IMR-90 (cell line): ENCODE results near the gene DUS1L. TPM values are rescaled to one million over a fixed set of nuclear protein-coding genes. Genes with fewer than 3 reads are reported as not detected.

ENCODE experiments used
- ATAC-seq: fragments of 200-7000 bp; cut with Tn5 transposase; 2 replicates; pipeline ENCODE4 v1.9.1; 2020; ENCODE audit warnings: low read depth, mild to moderate bottlenecking, moderate library complexity
- BruUV-seq: library from RNA; stranded (reverse); fragments of 400-500 nt; replicated peaks from 2 replicates; lab custom pipeline; 2021; lab: Mats Ljungman, UMichigan
- CTCF ChIA-PET: fragments of 300-600 bp; formaldehyde crosslinking; extraction: SDS; loops from one replicate; lab custom pipeline; 2021; ENCODE audit warnings: antibody characterized with exemption; lab: Yijun Ruan, JAX
- POLR2A ChIA-PET: fragments of 300-600 bp; sonication (Branson Sonifier 250); formaldehyde crosslinking; loops from one replicate; lab custom pipeline; 2022; ENCODE audit warnings: antibody characterized with exemption; ENCODE audit not compliant: unreplicated experiment; lab: Charles Lee
- DNase-seq: peaks from one replicate; pipeline ENCODE4 v3.0.0; 2013
- H2AFZ ChIP-seq: replicated peaks from 2 replicates; pipeline ENCODE3; 2013; ENCODE audit warnings: low read length, mild to moderate bottlenecking; ENCODE audit not compliant: poor library complexity
- H2AK5ac ChIP-seq: 2 replicates; pipeline ENCODE4 v1.6.1; 2013; ENCODE audit warnings: low read depth, low read length, inconsistent platforms
- H2AK9ac ChIP-seq: replicated peaks from 2 replicates; pipeline ENCODE3; 2013; ENCODE audit warnings: mild to moderate bottlenecking, low read depth, low read length, moderate library complexity; ENCODE audit not compliant: poor library complexity
- H2BK120ac ChIP-seq: 2 replicates; pipeline ENCODE4 v1.6.1; 2013; ENCODE audit warnings: low read depth, low read length, inconsistent platforms
- H2BK15ac ChIP-seq: 3 replicates; pipeline ENCODE4 v1.6.1; 2013; ENCODE audit warnings: low read depth, low read length, inconsistent platforms
- H2BK20ac ChIP-seq: 2 replicates; pipeline ENCODE4 v1.6.1; 2013; ENCODE audit warnings: low read depth, mild to moderate bottlenecking, inconsistent platforms, low read length, moderate library complexity
- H2BK5ac ChIP-seq: 2 replicates; pipeline ENCODE4 v1.6.1; 2013; ENCODE audit warnings: mild to moderate bottlenecking, low read depth, low read length, inconsistent platforms; ENCODE audit not compliant: poor library complexity, severe bottlenecking
- H3K14ac ChIP-seq: replicated peaks from 2 replicates; pipeline ENCODE4 v1.6.1; 2013; ENCODE audit warnings: low read depth, low read length, inconsistent platforms
- H3K18ac ChIP-seq: 2 replicates; pipeline ENCODE4 v1.6.1; 2013; ENCODE audit warnings: low read depth, low read length, control low read depth
- H3K23ac ChIP-seq: 2 replicates; pipeline ENCODE4 v1.6.1; 2013; ENCODE audit warnings: low read depth, low read length, inconsistent platforms
- H3K27ac ChIP-seq: 2 replicates; pipeline ENCODE4 v1.5.1; 2013; ENCODE audit warnings: mild to moderate bottlenecking, control low read depth, low read length; ENCODE audit not compliant: insufficient read depth
- H3K27me3 ChIP-seq: 2 replicates; pipeline ENCODE4 v1.6.1; 2013; ENCODE audit warnings: low read length; ENCODE audit not compliant: control insufficient read depth, insufficient read depth
- H3K36me3 ChIP-seq: 2 replicates; pipeline ENCODE4 v1.6.1; 2013; ENCODE audit warnings: low read length, mixed read lengths; ENCODE audit not compliant: control insufficient read depth, insufficient read depth
- H3K4ac ChIP-seq: 2 replicates; pipeline ENCODE4 v1.6.1; 2013; ENCODE audit warnings: low read depth, low read length, inconsistent platforms
- H3K4me1 ChIP-seq: 2 replicates; pipeline ENCODE4 v1.6.1; 2013; ENCODE audit warnings: low read length, mixed read lengths; ENCODE audit not compliant: control insufficient read depth, insufficient read depth
- H3K4me2 ChIP-seq: 2 replicates; pipeline ENCODE4 v1.6.1; 2013; ENCODE audit warnings: low read depth, mild to moderate bottlenecking, control low read depth, low read length, moderate library complexity
- H3K4me3 ChIP-seq: 2 replicates; pipeline ENCODE4 v1.5.1; 2013; ENCODE audit warnings: low read depth, mild to moderate bottlenecking, control low read depth, low read length, moderate library complexity; ENCODE audit not compliant: insufficient read depth
- H3K56ac ChIP-seq: 2 replicates; pipeline ENCODE4 v1.6.1; 2013; ENCODE audit warnings: low read length, inconsistent platforms; ENCODE audit not compliant: insufficient read depth; ENCODE audit errors: extremely low read depth
- H3K79me1 ChIP-seq, 2 experiments: 2 replicates each; pipeline ENCODE4 v1.6.1; 2013; ENCODE audit warnings: low read length in 2 of 2, inconsistent platforms in 1 of 2, low read depth in 1 of 2
- H3K9ac ChIP-seq: 2 replicates; pipeline ENCODE4 v1.6.1; 2013; ENCODE audit warnings: low read depth, low read length, control low read depth
- H3K9me1 ChIP-seq: 2 replicates; pipeline ENCODE4 v1.6.1; 2013; ENCODE audit warnings: low read length, inconsistent platforms; ENCODE audit not compliant: insufficient read depth
- H3K9me3 ChIP-seq: 2 replicates; pipeline ENCODE4 v1.6.1; 2013; ENCODE audit warnings: low read length; ENCODE audit not compliant: control insufficient read depth, insufficient read depth
- H4K20me1 ChIP-seq: 2 replicates; pipeline ENCODE4 v1.6.1; 2013; ENCODE audit warnings: low read length, inconsistent platforms; ENCODE audit not compliant: insufficient read depth
- H4K5ac ChIP-seq: 2 replicates; pipeline ENCODE4 v1.6.1; 2013; ENCODE audit warnings: mild to moderate bottlenecking, low read depth, low read length, control low read depth
- H4K8ac ChIP-seq, 2 experiments: 2 replicates each; pipeline ENCODE4 v1.6.1; 2013; ENCODE audit warnings: low read depth in 2 of 2, low read length in 2 of 2, control low read depth in 1 of 2, inconsistent platforms in 1 of 2
- H4K91ac ChIP-seq: 2 replicates; pipeline ENCODE4 v1.6.1; 2013; ENCODE audit warnings: low read depth, low read length, inconsistent platforms; ENCODE audit not compliant: insufficient read depth
- BHLHE40 ChIP-seq: fragments of 150-350 bp; IDR thresholded peaks from 2 replicates; pipeline ENCODE4 v1.6.1; 2016; ENCODE audit warnings: mild to moderate bottlenecking, low read depth, low read length
- CEBPB ChIP-seq: IDR thresholded peaks from 2 replicates; pipeline ENCODE4 v1.6.1; 2012; ENCODE audit warnings: low read depth, low read length, improper control_type of control experiment
- CHD1 ChIP-seq: IDR thresholded peaks from 2 replicates; pipeline ENCODE4 v1.6.1; 2012; ENCODE audit warnings: low read depth, low read length, improper control_type of control experiment
- CTCF ChIP-seq: conservative IDR thresholded peaks from 2 replicates; pipeline ENCODE4 v1.5.1; 2012; ENCODE audit warnings: mild to moderate bottlenecking, low read depth, low read length, improper control_type of control experiment
- ELK1 ChIP-seq: fragments of 150-350 bp; IDR thresholded peaks from 2 replicates; pipeline ENCODE4 v1.6.1; 2016; ENCODE audit warnings: low read depth, mild to moderate bottlenecking, low read length, moderate library complexity, borderline replicate concordance
- FOS ChIP-seq: fragments of 150-350 bp; IDR thresholded peaks from 2 replicates; pipeline ENCODE4 v1.6.1; 2016; ENCODE audit warnings: low read depth, low read length
- MAZ ChIP-seq: IDR thresholded peaks from 2 replicates; pipeline ENCODE4 v1.6.1; 2012; ENCODE audit warnings: low read depth, mild to moderate bottlenecking, low read length, improper control_type of control experiment, moderate library complexity, borderline replicate concordance
- MXI1 ChIP-seq: IDR thresholded peaks from 2 replicates; pipeline ENCODE4 v1.6.1; 2012; ENCODE audit warnings: low read depth, mild to moderate bottlenecking, low read length, moderate library complexity, borderline replicate concordance
- NFE2L2 ChIP-seq: fragments of 150-350 bp; IDR thresholded peaks from 2 replicates; pipeline ENCODE4 v1.6.1; 2016; ENCODE audit warnings: low read depth, mild to moderate bottlenecking, low read length
- POLR2A ChIP-seq: IDR thresholded peaks from 2 replicates; pipeline ENCODE4 v1.6.1; 2012; ENCODE audit warnings: mild to moderate bottlenecking, low read depth, low read length
- RAD21 ChIP-seq: IDR thresholded peaks from 2 replicates; pipeline ENCODE4 v1.6.1; 2012; ENCODE audit warnings: low read length, improper control_type of control experiment
- RCOR1 ChIP-seq: IDR thresholded peaks from 2 replicates; pipeline ENCODE4 v1.6.1; 2012; ENCODE audit warnings: mild to moderate bottlenecking, low read length, improper control_type of control experiment; ENCODE audit not compliant: insufficient replicate concordance
- RFX5 ChIP-seq: IDR thresholded peaks from 2 replicates; pipeline ENCODE4 v1.8.0; 2012; ENCODE audit warnings: low read depth, mild to moderate bottlenecking, low read length, moderate library complexity
- SMC3 ChIP-seq: fragments of 150-350 bp; IDR thresholded peaks from 2 replicates; pipeline ENCODE4 v1.6.1; 2016; ENCODE audit warnings: low read depth, mild to moderate bottlenecking, antibody characterized with exemption, low read length, moderate library complexity
- USF2 ChIP-seq: fragments of 150-350 bp; IDR thresholded peaks from 2 replicates; pipeline ENCODE4 v1.6.1; 2017; ENCODE audit warnings: mild to moderate bottlenecking, antibody characterized with exemption, low read length, low read depth
- WGBS, 2 experiments: methylation state at CpG; one replicate each; pipeline versions ENCODE4 v1.1.5 to v1.1.7; 2013; ENCODE audit warnings: missing lambda C conversion rate in 2 of 2; ENCODE audit not compliant: insufficient read length in 1 of 2; ENCODE audit errors: extremely low coverage in 2 of 2; 5-methylcytosine and 5-hydroxymethylcytosine counted together
- dilution Hi-C: fragments of 300-500 bp; cut with HindIII; formaldehyde crosslinking; loops from one replicate; pipeline ENCODE4 v1.14.3; 2018; ENCODE audit warnings: low sequenced_read_pairs; ENCODE audit not compliant: unreplicated experiment
- in situ Hi-C: fragments of 300-500 bp; cut with MboI; formaldehyde crosslinking; loops from 3 replicates; pipeline ENCODE4 v1.14.3; 2019; ENCODE audit warnings: low sequenced_read_pairs, inconsistent platforms, mixed read lengths
- intact Hi-C: fragments of 100-400 bp; cut with micrococcal nuclease; formaldehyde crosslinking; loops from 2 replicates; pipeline ENCODE4 v1.10.0; 2022
- polyA plus RNA-seq, 3 experiments: library from polyadenylated mRNA; depleted of rRNA; stranded (reverse); fragments of >200 nt; gene quantifications; 2 replicates each; pipeline ENCODE4 v1.2.3, GENCODE V29; 2012; ENCODE audit warnings: low replicate concordance in 1 of 3
- total RNA-seq: library from RNA; depleted of rRNA; stranded (reverse); fragments of >200 nt; gene quantifications from 2 replicates; pipeline ENCODE4 v1.2.3, GENCODE V29; 2012

Gene DUS1L
- total and polyA plus RNA-seq, 2 of the 4 experiments (the other 2 are of a cell fraction): 29.0 to 76.9 TPM

GRCh38 chr17:82050152-82050760 is 15.3 kb downstream of the DUS1L start:
- Histone ChIP-seq H3K9me1 (peaks cover 7% of the 10 kb centered on the region), H3K4ac (peak overlapping the region; percentile 87), H3K9ac (0 out of 2 replicates have a peak overlapping the region, but pooled peaks have one; percentile 65), H3K36me3 (peaks cover 46% of the 10 kb centered on the region), H2BK20ac (no peak overlapping the region), H3K79me1 (peaks cover 14 to 41% of the 10 kb centered on the region in 2 experiments), H4K5ac (peak overlapping the region; percentile 81), H3K23ac (peak overlapping the region; percentile 64), H3K9me3 (no peaks in the 10 kb centered on the region), H3K27ac (no peak overlapping the region), H2BK120ac (no peak overlapping the region), H2AK9ac (peak overlapping the region; percentile 100), H3K27me3 (no peaks in the 10 kb centered on the region), H4K91ac (0 out of 2 replicates have a peak overlapping the region, but pooled peaks have one; percentile 23), H3K18ac (no peak overlapping the region), H4K8ac (peak overlapping the region; percentile 71 to 91; a peak in 3 of 4 replicates), H2BK5ac (peak overlapping the region; percentile 56), H2BK15ac (no peak overlapping the region), H3K4me3 (peak overlapping the region; percentile 99), H3K4me1 (peaks cover 18% of the 10 kb centered on the region), H4K20me1 (peaks cover 7% of the 10 kb centered on the region), H2AK5ac (peak overlapping the region; percentile 96), H3K56ac (no peak overlapping the region), H2AFZ (peak overlapping the region; percentile 77), H3K14ac (no peak overlapping the region), H3K4me2 (peak overlapping the region; percentile 91; the same call in 1 of the 2 replicates)
- no peak for DNase-seq
- CTCF ChIA-PET: no interaction called here
- POLR2A ChIA-PET: no interaction called here
- no peak for ATAC-seq
- intact Hi-C loops: no loop called here
- 91% methylated on average over 23 of the region's 28 CpGs; no CpG with 5 or more reads in 1 of the 2 experiments for WGBS, 2 experiments
- dilution Hi-C loops: no loop called here
- in situ Hi-C loops: no loop called here
- TF ChIP-seq RFX5 (no peak), FOS (no peak), CEBPB (no peak), RAD21 (no peak), MXI1 (no peak), MAZ (no peak), ELK1 (no peak), CHD1 (no peak), SMC3 (no peak), RCOR1 (no peak), POLR2A (no peak), NFE2L2 (no peak), CTCF (no peak), BHLHE40 (no peak), USF2 (no peak)
- no TSS peak for BruUV-seq
